Testis (tissue), 2 donors: ENCODE measurements around the gene MCHR2.

Experiments
- CTCF ChIP-seq, 3 experiments: fragments of 450-650 bp in 2 of 3; fragments of 200-600 bp in 1 of 3; sonication (generic) in 1 of 3; IDR thresholded peaks; one replicate each; pipeline ENCODE4 v1.5.1; 2016 to 2019; ENCODE audit warnings: antibody characterized with exemption in 3 of 3, mild to moderate bottlenecking in 2 of 3, moderate library complexity in 1 of 3
- POLR2A ChIP-seq: fragments of 450-650 bp; IDR thresholded peaks from one replicate; pipeline ENCODE4 v1.6.1; 2017; ENCODE audit warnings: antibody characterized with exemption, mild to moderate bottlenecking, moderate library complexity

DNA sequence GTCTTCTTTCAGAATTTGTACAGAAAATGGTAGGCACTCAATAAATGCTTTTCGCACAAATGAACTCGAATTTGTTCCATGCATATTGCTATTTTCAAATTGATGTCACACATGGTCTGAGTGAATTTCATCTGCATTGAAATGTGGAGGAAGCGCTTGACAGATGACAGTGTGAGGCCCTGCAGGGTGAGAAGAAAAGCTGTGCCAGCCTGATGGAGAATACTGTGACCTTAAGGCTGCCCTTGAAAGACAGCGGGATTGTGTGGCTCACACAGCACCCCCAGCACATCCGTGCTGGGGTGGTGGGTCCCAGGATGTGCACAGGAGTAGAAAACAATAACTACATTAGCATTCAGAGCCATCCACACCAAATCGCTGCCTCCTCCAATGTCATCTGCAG lies 14.8 kb upstream of the MCHR2 start:
- TF ChIP-seq CTCF (IDR thresholded peaks at IDR 0.05) (no peak), POLR2A (no peak)
